ENCODE data around the gene KRT16. TPM values are rescaled to one million over a fixed set of nuclear protein-coding genes. Genes with fewer than 3 reads are reported as not detected.

The KRT16 gene
- total and polyA plus RNA-seq, 2 of the 8 experiments (the other 6 are each of a cell fraction or from before 2014, with no cell fraction given) = not detected

GRCh38 chr17:41618341-41619035 lies 5.9 kb upstream of the KRT16 start (continued):
- no peak for TF ChIP-seq CHD7 (IDR thresholded peaks at IDR 0.05; ENCODE audit: insufficient replicate concordance, low read length)
- TF ChIP-seq KDM4A (IDR thresholded peaks at IDR 0.05; ENCODE audit: low read depth, low read length, severe bottlenecking) = no peak
- TF ChIP-seq CBX8 (IDR thresholded peaks at IDR 0.05; ENCODE audit: borderline replicate concordance, low read depth, low read length) = no peak
- TF ChIP-seq YY1 (IDR thresholded peaks at IDR 0.05; ENCODE audit: low read depth, low read length) = no peak
- no peak for TF ChIP-seq SIN3A (conservative IDR thresholded peaks at IDR 0.05 in 1 of 2, IDR thresholded peaks at IDR 0.05 in 1 of 2; ENCODE audit: low read depth in 1 of 2, low read length in 2 of 2)
- no peak for TF ChIP-seq RAD21 (IDR thresholded peaks at IDR 0.05 in 1 of 2, conservative IDR thresholded peaks at IDR 0.05 in 1 of 2; ENCODE audit: low read depth in 2 of 2, low read length in 2 of 2)
- no peak for TF ChIP-seq KDM1A (IDR thresholded peaks at IDR 0.05; ENCODE audit: borderline replicate concordance, low read length)
- TF ChIP-seq POU5F1 (IDR thresholded peaks at IDR 0.05; ENCODE audit: low read depth, low read length) = no peak

Data from H1 (cell line).